HG02610 (cell line): ENCODE results near the gene SLAMF7.
"Not testable (repeated sequence)": the region's sequence is repeated elsewhere in the genome, so short reads cannot be mapped to it uniquely, and the experiment has no call there.

Experiments used
- ATAC-seq: cut with Tn5 transposase; IDR thresholded peaks from one replicate; pipeline ENCODE4 v1.9.1; 2021; ENCODE audit warnings: mild to moderate bottlenecking, moderate library complexity; ENCODE audit not compliant: unreplicated experiment

SLAMF7 gene

GRCh38 chr1:160772331-160772730, 33.3 kb downstream of the SLAMF7 start:
- no peak for ATAC-seq

DNA sequence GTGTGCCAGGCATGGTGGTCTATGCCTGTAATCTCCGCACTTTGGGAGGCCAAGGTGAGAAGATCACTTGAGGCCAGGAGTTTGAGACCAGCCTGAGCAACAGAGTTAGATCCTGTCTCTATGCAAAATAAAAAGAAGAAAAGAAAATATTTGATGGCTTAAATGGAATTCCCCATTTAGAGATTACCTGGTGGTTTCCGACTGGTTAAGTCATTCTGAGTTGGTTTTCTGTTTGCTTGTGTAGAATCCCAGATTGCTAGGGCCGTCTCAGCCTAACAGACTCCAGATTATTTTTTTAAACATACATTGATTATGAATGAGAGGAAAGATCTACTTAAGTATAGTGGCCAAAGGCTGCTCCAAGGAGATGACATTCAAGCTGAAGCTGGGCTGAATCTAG, 34.0 kb downstream of the SLAMF7 start:
- no peak for ATAC-seq

DNA sequence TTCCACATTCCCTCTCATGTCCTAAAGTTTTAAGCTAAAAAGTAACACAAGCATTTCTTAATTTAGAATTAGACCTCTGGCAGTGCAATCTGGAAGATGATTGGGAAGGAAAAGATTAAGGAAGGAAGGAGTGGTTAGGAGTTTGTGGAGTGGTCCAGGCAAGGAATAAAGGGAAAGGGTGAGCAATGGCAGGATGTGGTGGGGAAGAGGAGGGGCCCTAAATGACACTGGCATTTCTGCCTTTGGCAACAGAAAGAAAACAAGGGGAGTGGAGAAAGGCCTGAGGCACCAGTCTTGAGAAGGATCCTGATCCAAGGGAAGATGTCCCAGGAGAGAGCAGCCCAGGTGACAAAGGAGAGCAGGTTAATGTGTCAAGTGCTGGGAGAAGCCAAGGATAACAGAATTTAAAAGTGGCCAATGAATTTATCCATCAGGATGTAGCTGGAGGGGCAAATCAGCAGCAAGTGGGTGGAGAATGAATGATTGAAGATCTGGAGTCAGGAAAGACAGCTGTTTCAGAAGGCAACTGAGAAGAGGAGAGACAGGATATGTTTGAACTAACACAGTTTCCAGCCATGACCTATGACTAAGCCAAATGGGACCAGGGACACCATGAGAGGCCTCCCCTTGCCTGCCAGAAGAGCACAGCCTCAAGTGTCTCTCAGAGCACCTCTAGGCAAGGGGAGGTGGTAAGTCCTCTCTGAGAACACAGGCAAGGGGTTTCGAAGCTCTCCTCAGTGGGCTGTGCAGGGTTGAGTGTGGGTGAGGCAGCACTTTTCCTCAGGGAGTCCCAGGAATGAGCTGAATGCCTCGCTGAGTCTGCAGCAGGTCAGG, 36.1 kb downstream of the SLAMF7 start:
- no peak for ATAC-seq

GRCh38 chr1:160776178-160776577, 37.1 kb downstream of the SLAMF7 start:
- ATAC-seq: peak; percentile 44

DNA sequence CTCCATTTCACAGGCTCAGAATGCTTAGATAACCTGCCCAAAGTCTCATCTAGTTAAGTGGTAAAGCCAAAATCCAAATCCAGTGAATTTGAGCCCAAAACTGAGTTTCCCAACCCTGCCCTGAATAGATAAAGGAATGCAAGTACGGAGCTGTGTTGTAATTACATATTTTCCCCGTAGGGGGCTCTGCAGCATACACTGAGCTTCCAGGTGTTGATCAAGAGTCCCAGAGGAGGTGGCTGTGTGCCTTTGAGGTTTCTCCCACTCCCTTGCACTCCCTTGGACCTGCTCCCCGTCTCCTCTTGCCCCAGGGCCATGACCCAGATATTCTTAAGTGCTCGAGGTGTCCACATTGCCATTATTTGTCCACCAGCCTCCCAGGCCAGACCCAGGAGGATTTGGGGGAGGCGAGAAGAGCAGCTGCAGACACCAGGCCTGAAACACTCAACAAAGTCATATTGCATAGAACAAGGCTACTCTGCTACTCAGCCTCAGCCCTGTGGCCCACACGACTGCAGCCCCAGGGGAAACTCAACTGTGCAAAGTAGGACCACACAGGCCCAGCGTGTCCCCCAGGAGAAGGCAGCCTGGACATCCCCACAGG, 38.5 kb downstream of the SLAMF7 start:
- ATAC-seq: no peak

DNA sequence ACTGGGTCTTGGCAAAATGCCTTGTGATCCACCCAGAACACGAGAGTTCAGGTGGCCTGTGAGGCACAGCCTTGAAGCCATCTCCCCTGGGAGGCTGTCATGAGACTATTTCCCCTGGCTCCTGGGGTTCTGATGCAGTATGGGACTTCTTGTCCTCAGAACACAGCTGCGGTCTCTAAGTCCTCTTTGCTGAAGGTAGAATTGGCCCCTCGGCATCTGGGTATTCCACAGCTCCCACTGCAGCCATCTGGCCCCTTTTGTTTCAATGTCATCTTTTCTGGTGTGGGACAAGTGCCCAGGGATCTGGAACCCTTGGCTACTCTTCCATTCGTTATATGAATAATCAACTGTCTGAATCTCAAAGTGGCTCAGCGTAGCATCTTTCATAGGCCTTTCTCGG, 39.9 kb downstream of the SLAMF7 start:
- ATAC-seq: no peak

GRCh38 chr1:160779626-160780397, 40.8 kb downstream of the SLAMF7 start:
- ATAC-seq: no peak

- no peak for ATAC-seq
These were observed 41.3 kb downstream of the SLAMF7 start for GRCh38 chr1:160780398-160780755.

- no peak for ATAC-seq
These were observed 42.2 kb downstream of the SLAMF7 start for GRCh38 chr1:160781186-160781766.

- peak; percentile 86 for ATAC-seq
These were observed 43.1 kb downstream of the SLAMF7 start for GRCh38 chr1:160781914-160782689.

DNA sequence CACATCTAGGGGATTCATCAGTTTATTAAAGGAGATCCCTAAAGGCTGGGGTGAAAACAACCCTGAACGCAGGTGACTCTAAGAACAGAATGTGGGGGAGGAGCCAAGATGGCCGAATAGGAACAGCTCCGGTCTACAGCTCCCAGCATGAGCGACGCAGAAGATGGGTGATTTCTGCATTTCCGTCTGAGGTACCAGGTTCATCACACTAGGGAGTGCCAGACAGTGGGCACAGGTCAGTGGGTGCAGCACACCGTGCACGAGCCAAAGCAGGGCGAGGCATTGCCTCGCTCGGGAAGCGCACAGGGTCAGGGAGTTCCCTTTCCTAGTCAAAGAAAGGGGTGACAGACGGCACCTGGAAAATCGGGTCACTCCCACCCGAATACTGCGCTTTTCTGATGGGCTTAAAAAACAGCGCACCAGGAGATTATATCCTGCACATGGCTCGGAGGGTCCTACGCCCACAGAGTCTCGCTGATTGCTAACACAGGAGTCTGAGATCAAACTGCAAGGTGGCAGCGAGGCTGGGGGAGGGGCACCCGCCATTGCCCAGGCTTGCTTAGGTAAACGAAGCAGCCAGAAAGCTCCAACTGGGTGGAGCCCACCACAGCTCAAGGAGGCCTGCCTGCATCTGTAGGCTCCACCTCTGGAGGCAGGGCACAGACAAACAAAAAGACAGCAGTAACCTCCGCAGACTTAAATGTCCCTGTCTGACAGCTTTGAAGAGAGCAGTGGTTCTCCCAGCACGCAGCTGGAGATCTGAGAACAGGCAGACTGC, 44.1 kb downstream of the SLAMF7 start:
- ATAC-seq: not testable (repeated sequence)

- ATAC-seq: peak; percentile 3
These were observed 50.1 kb downstream of the SLAMF7 start for GRCh38 chr1:160789051-160789701.

DNA sequence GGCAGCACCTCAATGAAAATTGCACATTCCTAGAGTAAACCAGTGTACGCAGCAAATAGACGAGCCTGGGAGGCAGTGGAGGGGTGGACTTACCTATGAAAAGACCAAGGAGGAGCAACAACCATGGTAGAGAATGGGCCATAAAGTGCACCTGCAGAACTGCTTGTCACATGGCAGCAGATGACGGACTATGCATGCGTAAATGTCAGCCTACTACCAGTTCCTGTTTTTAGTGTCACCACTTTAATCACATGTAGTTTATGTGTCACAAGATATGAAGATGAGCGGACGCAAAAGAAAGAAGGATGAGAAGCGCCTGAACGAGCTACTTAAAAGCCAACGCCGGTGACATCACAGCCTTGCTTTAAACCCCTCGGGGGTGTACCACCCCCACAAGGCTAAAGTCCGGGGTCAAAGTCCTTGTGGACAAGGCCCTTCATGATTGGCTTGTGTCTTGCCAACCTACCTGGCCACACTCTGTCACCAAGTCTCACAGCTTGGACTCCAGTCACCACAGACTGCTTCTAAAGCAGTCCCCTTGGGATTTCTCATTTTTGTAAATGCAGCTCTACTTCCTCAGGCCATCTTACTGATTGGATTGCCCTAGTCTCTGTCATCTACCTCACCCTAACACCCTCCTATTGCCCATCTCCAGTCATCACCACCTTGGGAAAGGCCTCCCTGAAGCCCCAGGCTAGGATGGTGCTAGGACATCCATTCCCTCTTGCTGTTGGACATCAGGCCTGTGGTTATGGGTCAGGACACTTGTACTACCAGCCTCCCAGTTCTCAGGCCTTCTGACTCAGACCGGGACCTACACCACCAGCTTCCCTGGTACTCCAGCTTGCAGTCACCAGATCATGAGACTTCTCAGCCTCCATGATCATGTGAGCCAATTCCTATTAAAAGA, 50.9 kb downstream of the SLAMF7 start:
- ATAC-seq: peak; percentile 73

- no peak for ATAC-seq
These were observed 55.3 kb downstream of the SLAMF7 start for GRCh38 chr1:160794376-160794775.

DNA sequence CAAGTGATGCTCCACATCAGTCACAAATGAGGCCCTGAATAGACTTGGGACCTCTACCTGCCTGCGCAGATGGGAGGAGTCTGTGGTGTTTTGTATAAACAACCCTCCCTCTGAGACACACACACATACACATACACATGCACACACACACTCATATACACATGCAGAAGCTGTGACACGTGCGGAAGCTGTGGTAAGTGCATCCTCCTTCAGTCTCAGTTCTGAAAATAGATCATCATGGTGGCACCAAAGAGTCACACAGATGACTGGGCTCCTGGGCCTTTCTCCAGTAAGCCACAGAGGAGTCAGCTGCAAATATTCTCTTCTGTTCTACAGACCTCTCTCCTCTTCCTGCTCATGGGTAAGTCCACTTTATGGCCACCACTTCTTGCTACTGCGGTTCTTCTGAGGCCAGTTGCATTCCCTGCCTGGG, 56.9 kb downstream of the SLAMF7 start, which contains the start of gene LY9:
TSS of gene LY9 (plus strand) at position 224 of the 433 bp plus-strand sequence. CDS start at position 238, 14 bp downstream.
- ATAC-seq: peak; percentile 76

- ATAC-seq: no peak
These were observed 58.2 kb downstream of the SLAMF7 start for GRCh38 chr1:160797271-160797709.

DNA sequence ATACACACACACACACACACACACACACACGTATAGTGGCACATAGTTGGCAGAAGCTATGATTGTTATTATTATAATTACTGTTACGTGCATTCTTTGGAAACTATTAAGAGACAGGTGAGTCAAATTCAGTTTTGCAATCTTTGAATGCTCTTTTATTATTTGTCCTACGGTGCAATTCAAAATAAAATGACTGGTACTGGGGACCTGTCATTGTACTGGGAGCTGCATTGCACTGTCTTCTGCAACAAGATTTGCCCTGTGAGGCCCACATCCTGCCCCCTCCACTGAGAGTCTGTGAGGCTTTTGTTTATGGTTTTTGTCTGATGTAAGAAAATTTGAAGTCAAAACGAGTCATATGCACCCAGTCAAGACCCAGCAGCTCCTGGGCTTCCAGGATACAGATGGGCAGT, 58.8 kb downstream of the SLAMF7 start:
- ATAC-seq: no peak

GRCh38 chr1:160798439-160798838, 59.4 kb downstream of the SLAMF7 start:
- ATAC-seq: no peak
